Inferior parietal cortex (tissue), 1 donor: ENCODE results near the gene MNX1.

Experiments used
- DNase-seq: peaks from one replicate; pipeline ENCODE4 v3.0.0-alpha.2; 2016; ENCODE audit errors: extremely low spot score

Gene MNX1

GRCh38 chr7:157032644-157033482 lies 22.4 kb upstream of the MNX1 start:
- no peak for DNase-seq

GRCh38 chr7:157032128-157032527 lies 21.7 kb upstream of the MNX1 start:
- DNase-seq = no peak

DNA sequence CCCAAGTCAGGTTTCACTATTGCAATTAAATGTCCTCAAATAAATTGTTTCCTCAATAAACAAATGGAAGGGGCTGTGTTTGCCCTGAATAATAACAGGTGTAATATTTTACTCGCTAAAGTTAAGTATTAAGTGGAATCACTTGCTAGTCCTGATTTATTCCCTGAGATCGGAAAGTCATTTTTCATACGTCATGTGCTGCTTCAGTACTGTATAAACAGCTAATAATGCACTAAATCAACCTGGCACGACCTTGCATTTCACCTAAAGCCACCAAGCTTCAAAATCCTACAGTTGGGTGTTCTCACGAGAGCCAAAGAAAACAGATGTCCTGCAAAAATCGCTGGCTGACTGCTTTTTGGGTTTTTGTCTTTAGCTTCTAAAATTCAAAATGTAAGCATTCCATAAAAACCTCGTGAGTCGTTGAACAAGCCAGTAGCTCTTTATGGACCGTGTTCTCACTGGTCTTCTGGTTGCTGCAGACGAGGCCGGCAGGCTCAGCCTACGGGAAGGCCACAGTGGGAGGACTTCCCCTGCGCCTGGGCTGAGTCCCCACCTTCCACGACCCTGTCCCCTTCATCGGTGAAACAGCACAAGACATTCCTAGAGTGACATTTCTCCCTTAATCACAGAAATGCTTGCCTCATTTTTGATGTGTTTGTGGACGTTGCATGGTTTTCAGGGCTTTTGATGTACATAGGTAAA lies 17.9 kb upstream of the MNX1 start:
- DNase-seq = no peak

DNA sequence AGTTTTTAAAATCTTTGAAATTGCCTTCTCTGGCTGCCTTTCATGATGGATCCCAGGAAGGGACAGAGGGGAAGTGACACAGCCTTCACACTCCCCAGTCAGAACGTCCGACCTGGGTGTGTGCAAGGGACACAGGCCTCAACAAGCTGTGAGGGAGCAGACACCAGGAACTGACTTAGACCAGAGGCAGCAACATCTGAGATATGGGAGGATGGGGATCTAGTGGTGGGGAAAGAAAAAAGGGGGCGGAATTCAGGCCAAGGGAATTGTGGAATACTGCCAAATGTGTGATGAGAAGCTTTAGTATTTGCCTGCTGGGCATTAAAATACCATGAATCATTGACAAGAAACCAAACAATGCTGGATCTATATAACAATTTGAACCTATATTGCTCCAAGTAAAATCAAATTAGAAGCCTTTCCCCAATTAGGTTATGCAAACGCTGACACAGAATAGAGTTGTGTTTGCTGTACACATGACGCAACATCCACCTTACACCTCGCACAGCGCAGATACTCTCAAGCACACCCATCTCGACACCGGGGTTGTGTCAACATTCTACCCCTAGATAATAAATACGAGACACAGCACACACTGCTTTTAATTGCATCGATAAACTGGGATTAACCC lies 17.2 kb upstream of the MNX1 start:
- DNase-seq = no peak

DNA sequence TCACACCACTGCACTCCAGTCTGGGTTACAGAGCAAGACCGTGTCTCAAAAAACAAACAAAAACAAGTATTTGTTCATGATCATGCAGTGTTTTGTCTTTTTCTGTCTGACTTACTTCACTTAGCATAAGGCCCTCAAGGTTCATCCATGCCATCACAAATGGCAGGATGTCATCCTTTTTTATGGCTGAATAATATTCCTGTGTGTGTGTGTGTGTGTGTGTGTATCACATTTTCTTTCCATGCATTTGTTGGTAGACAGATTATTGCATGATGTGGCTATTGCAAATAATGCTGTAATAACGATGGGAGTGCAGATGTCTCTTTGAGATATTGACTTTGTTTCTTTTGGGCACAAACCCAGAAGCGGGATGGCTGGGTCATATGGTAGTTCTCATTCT lies 14.3 kb upstream of the MNX1 start:
- no peak for DNase-seq

- no peak for DNase-seq
Measured at GRCh38 chr7:157023589-157023905, 13.1 kb upstream of the MNX1 start.

DNA sequence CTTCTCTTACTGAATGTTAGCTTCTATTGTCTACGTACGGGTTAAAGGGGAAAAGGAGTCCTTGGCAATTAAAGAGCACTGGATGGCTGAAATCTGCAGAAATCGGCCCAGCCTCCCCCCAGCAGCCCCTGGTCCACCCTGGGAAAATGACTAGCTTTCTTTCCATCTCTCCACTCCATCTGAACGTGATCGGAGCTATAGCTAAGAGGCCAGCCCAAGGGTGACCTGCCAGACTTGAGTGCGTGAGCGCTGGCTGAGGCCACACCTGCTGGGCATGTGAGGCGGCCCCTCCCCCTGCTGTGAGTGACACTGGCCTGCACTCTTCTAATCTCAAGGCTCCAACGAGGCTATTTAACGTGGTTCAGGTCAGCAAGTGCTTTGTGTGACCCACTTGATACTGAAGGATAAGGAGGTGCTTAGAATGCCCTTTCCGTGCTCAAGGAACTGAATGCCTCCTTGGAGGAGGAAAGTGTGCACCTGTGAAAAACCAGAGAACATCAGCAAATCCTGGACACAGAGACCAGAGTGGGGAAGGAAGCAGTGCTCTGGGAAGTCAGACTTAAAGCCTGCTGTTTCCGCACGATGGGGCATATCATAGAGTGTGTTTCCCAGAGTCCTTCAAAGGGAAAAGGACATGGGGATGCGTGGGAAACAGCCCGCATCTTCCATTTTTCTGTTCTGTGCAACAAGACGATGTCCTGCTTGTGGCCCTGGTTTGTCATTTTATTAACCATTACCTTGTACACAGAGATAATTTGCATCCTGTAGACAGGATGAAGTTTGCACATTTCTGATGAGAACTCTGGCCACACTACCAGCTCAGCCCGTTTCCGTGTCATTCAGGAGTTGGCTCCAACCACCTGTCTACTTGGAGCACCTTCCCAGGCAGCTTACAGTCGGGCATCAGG lies 12.5 kb upstream of the MNX1 start:
- no peak for DNase-seq

DNA sequence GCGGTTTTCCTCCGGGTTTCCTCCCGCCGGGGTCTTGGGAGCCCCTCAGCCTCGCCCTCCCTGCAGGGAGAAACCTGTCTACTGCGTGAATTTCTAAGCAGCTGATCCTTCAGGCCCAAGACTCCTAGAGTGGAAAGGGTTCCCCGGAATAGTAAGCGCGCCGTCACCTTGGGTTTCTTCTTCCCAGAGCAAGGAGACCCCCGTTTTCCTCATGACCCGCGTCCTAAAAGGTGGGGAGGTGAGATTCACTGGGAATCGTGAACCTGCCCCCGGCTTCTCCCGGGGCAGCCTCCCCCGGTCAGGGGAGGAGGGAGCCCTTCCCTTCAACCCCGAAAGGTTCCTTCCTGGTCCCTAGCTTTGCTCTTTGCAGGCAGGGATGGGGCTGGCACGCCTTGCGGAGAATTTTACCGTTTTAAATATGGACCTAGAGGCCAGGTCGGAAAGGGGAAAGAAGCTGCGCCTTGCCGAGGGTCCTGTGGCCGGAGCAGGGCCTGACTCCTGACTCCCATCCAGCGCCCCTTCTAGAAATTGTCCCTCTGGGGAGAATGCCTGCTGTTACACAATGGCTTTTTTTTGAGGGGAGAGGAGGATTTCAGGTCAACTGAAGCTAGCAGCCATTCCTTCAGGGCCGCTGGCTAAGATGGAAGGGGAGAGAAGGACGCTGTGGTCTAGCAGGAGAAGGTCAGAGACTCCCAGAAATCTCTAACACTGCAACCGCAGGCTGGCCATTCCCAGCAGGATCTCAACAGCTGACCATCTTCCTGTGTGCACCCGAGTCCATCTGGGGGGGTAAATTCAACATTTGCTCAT lies 11.6 kb upstream of the MNX1 start:
- no peak for DNase-seq

DNA sequence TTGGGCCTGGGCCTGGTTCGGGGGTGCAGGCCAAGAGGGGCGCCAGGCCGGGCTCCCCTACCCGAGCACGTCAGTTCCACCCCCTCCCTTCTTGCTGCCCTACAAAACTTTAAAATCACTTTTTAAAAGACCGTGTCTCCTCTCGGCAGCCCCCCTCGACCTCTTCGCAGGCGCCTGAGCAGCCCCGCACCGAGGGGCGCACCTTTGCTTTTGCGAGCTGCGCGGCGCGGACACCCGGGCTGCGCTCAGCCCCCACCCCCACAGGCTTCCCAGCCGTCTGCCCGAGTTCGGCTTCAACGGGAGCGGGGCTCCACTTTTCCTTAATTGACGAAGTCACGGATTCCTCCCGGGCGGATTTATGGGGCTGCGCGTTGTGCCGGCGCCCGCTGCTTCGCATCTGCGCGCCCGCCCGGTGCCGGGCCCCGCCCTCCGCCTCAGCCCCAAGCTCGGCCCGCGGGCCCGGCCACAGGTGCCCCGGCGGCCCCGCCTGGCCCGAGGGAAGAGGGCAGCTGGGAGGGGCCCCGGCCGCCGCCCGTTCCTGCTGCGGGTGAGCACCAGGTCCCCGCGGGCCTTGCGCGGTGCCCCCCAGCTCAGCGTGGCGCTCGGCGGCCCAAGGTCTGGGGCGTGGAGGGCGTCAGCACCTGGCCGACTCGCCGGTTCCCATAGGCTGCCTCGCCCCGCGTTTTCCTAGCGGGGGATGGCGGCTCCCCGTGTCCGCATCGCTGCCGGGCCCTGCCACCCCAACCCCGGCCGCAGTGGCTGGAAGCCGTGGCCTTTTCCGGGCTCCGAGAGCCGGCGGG lies 10.8 kb upstream of the MNX1 start:
- no peak for DNase-seq

DNA sequence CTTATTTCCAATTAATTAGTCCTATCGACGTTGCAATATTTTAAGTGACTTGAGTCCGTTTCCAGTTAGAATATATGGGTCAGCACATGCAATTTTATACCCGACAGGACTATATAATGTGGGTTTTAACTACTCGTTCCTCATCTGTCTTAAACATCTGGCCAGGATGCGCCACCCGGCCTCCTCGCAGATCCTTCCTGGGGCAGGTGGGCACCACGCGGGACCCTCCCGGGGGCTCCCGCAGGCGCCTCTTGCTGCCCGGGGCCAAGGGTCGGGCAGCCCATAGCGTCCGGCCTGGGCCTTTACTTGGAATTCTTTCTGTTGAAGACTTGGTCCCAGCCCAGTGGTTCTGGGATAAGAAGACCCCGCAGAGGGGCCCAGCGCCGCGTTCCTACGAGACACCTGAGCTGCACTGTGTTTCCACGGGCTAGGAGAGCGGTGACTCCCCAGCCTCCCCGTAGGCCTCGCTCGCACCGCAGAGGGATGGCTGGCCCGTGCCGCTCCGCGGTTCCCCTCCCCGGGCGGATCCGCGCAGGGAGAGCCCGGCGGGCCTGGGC lies 10.1 kb upstream of the MNX1 start:
- no peak for DNase-seq

DNA sequence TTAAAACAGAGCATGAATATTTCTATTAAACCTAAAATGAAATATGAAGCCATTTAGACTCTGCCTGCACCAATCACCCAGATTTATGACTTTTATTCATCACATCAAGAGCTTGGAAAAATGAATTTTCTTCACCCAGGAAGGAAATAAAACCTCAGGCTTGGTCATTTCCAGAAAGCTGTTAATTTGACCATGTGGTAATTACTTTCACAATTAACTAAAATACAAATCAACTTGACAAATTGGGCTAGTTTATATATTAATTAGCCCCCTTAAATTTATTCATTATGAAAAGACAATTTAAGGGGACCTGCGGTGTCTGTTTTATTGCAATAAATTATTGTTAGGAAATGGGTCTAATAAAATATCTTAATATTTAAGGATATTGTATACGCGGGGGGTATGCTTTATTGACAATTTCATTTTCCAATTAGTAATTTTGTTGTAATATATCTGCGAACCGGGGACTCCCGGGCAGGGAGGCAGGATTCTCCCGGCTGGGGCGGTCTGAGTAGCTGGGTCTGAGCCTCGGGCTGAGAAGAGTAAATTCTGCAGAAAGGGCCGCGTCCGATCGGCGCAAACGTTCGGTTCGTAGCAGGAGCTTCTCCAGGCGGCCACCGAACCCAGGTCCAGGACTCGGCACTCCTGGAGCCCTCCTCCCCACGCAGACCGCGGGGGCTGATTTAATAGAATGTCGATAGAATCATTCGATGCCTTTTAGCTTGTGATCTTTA lies 9.4 kb upstream of the MNX1 start:
- DNase-seq = no peak

DNA sequence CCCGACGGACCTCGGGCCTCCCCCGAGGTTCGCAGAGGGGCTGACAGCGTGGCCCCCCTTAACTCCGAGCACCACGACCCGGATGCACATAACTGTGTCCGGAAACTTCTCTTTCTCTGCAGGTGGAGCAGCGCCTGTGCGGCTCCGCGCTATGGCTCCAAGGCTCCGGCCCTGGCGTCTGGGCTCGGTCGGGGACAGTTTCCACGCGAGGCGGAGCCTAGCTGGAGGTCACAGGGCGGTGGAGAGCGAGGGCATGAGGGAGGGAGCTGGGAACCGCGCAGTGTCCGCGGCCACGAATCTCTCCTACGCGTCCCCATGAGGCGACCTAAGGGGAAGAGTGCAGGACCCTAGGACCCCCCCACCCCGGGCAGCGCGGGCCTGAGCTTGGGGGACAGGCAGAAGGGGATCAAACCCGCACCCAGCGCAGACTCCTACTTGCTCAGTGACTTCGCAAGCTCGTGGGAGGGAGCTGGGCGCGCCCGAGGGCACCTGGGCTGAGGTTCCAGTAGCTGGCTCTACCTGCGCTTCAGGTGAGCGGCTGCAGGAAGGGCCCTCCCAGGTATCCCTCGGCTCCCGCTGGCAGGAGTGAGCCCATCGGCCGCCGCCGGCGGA lies 8.6 kb upstream of the MNX1 start:
- no peak for DNase-seq

DNA sequence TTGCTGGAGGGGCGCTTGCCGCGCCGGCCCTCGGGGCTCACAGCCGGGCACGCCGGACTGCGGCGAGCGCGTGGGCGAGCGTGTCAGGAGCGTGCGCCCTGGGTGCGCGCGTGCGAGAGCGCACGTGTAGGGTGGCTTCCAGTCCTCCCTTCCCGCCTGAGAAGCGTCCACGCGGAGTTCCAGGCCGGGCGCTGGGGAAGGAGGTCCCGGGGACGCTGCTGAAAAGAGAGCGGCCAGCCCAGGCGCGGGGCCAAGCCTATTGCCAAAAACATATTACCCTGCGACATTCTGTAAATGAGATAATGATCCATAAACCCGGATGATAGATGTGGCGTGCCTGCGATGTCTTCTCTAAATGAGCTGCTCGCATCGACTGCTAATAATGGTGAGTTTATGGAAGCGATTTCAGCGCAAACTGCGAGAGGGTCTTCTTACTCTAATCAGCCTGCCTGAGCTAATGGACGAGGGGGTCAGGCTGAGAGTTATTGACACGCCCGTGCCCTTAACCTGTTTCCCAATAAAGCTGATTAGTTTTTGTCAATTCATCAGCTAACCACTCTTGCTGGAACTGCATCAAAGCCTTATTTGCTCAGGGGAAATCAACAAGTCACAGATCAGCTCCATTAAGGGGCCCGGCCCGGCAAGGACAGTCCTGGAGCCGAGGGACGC lies 8.0 kb upstream of the MNX1 start:
- no peak for DNase-seq

DNA sequence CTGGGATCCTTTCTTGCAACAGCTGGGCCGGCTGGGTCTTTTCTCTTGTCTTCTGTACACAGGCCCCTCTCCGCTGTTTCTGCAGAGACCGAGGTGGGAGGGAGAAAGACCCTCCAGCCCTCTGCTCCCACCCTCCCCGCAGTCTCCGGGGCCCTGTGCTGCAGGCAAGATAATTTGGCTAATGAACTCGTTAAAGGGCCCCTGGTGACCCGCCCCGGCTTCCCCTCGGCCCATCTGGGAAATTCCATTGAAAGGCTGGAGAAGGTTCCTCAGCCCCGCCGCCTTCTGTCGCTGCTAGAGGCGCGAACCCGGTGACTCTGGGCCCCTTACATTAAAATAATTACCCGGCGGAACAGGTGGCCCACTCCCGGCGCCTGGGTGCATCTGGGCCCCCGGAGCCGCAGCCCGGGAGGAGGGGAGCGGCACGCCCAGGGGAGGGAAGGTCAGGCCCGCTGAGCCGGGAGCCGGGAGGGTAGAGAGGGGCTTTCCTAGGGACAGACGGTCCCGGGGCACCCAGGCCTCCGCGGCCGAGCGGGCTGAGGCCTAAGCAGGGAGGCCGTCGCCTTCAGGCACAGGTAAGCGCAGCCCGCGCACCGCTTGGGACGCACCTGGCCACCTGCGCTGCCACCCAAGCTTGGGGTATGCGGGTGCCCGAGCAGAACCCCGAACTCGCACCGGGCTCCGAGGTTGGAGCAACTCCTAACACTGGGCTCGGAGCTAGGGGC lies 7.3 kb upstream of the MNX1 start:
- DNase-seq = no peak

- DNase-seq = no peak
Measured at GRCh38 chr7:157017149-157017548, 6.7 kb upstream of the MNX1 start.

DNA sequence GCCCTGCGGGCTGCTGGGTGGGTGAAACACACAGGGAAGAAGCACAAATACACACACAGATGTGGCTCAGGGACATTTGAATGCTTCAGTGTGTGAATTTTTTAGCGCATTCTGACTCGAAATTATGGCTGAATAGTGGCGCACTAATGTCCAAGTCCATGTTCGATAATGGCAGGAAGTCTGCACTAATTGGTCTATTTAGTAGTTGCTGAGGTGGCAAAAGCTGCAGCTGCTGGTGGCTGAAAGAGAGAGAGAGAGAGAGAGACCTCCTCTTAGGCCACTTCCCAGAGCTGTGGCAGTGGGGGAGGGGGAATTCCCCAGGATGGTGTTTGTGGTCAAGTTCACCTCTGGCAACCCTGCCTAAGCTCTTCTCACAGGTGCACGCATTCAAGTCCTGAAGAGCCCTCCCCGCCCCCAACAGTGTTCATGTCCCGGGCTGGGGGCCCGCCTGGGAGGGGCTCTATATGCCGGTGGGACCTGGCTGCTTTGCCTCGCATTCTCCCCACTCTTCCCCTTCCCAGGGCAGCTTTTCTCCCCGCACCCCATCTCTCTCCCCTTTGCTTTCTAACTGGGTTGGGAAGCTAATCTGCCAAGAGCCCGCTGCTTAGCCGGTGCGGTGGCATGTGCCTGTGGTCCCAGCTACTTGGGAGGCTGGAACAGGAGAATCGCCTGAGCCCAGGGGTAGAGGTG lies 6.0 kb upstream of the MNX1 start:
- no peak for DNase-seq

GRCh38 chr7:157016024-157016351 lies 5.5 kb upstream of the MNX1 start:
- no peak for DNase-seq
